ENCODE measurements around the gene ANKMY2. TPM values are rescaled to one million over a fixed set of nuclear protein-coding genes. Genes with fewer than 3 reads are reported as not detected.
"Not testable (repeated sequence)": the region's sequence is repeated elsewhere in the genome, so short reads cannot be mapped to it uniquely, and the experiment has no call there.

ANKMY2 gene
- polyA plus RNA-seq, 12 donors = 20.3 to 33.3 (median 26.2) TPM; not detected in 1

GRCh38 chr7:16630654-16631053 is 14.9 kb downstream of the ANKMY2 start:
- DNase-seq = no peak

- DNase-seq = no peak
Observed at GRCh38 chr7:16627236-16627635, 18.3 kb downstream of the ANKMY2 start.

GRCh38 chr7:16626388-16626787 is 19.2 kb downstream of the ANKMY2 start:
- no peak for DNase-seq

DNA sequence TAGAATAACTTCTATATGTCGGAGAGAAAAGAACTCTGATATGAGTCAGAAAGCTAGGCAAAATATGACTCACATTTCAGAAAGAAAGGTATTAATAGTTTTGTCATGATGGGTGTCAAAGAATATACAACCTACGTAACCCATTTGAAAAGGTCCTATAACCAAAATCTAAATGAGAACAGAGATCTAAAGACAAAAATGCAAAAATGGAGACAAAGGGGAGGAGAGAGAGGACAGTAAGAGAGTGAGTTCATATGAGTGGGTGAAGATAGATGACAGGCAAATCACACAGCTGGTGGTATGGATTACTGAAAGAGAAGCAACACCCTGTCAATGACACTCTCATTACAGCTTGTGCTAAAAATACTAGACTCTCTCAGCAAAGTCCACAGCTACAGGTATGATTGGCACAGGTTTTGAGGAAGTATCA is 25.6 kb downstream of the ANKMY2 start:
- DNase-seq = no peak

GRCh38 chr7:16616542-16616941 is 29.0 kb downstream of the ANKMY2 start:
- DNase-seq = no peak

GRCh38 chr7:16616122-16616521 is 29.4 kb downstream of the ANKMY2 start:
- DNase-seq = no peak

- DNase-seq = no peak
Observed at GRCh38 chr7:16615228-16615627, 30.3 kb downstream of the ANKMY2 start.

DNA sequence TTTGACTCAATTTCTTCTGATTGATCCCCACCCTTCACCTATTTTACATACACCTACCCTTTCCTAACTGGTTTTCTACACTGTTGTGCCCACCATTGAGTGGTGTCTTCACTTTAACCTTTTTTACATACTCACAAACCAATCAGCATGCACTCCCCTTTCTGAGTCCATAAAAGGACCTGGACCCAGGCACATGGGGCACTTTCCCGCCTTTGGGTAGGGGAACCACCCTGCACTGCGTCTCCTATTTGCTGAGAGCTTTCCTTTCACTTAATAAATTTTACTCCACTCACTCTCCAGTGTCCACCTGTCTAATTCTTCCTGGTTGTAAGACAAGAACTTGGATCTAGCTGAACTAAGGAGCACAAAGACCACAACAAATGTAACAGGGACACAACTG is 33.8 kb downstream of the ANKMY2 start:
- no peak for DNase-seq

DNA sequence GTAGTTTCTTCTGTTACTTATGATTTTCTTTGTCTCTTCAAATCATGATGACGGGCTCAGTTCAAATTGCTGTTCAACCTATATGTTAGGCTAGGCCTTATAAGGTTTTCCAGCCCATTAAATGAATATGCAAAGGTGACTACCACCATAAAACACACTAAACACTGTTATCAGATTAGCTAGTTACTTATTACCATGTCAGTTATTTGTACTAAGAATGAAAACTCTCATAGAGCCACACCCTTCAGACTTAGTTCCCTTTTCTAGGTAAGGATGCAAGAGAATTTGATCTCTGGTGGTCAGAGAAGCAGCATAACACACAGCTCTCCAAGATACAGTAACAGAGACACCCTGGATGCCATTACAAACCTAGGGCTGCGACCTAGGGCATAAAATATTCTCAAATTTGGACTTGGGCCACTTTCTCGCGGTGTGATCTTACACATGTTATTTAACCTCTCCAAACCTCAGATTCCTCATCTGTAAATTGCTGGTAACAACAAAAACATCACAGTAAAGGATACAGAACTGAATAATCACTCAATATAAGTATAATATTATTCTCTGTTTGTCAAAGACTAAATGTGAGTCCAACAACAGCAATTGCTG is 35.6 kb downstream of the ANKMY2 start:
- DNase-seq = no peak

- no peak for DNase-seq
Observed at GRCh38 chr7:16606704-16607103, 38.9 kb downstream of the ANKMY2 start.

- no peak for DNase-seq
Observed at GRCh38 chr7:16604054-16604453, 41.5 kb downstream of the ANKMY2 start.

GRCh38 chr7:16603633-16604032 is 41.9 kb downstream of the ANKMY2 start:
- no peak for DNase-seq

- DNase-seq = no peak
Observed at GRCh38 chr7:16599860-16600259, 45.7 kb downstream of the ANKMY2 start.

GRCh38 chr7:16598015-16598414 is 47.5 kb downstream of the ANKMY2 start:
- DNase-seq = no peak

DNA sequence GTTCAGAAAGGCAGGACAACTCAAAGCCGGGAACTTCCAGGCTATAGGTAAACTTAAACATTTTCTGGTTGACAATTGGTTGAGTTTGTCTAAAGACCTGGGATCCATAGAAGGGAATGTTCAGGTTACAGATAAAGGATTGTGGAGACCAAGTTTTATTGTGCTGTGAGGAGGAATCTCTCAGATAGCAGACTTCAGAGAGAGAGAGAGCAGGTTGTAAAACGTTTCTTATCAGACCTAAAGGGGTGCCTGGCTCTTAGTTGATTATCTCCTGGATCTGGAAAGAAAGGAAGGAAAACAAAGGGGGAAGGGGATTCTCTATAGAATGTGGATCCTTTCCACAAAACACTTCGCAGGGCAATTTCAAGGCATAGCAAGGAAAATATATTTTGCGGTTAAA is 50.0 kb downstream of the ANKMY2 start:
- DNase-seq = not testable (repeated sequence)

- no peak for DNase-seq
Observed at GRCh38 chr7:16594676-16595075, 50.9 kb downstream of the ANKMY2 start.

DNA sequence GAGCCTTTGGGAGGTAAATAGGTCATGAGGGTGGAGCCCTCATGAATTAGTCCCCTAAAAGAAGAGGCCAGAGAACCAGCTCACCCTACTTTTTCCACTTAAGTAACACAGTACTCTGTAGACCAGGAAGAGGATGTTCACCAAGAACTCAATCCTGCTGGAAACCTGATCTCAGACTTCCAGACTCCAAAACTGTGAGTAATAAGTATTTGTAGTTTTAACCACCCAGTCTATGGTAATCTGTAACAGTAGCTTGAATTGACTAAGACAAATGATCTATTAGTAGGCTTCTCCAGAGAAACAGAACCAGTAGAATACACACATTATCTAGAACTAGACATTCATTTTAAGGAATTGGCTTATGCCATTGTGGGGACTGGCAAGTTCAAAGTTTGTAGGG is 51.5 kb downstream of the ANKMY2 start:
- no peak for DNase-seq

- no peak for DNase-seq
Observed at GRCh38 chr7:16592395-16592794, 53.2 kb downstream of the ANKMY2 start.

- no peak for DNase-seq
Observed at GRCh38 chr7:16590424-16590823, 55.1 kb downstream of the ANKMY2 start.

DNA sequence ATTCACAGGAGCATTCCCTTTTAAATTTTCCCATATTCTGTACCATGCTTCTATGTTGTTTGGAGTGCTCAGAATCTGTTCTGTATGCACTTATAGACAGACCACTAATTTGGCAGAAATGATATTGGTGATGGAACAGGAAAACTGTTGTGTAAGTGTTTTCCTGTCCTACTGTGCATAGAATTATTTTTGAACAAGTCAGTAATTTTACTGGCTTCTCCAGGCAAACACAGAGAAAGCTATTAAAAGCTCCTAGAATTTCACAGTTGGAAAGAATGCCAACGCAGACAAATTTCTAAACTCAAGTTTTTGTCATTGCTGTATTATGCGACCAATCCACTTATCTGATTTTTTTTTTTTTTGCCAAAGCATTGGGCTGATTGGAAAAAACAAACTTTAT is 55.7 kb downstream of the ANKMY2 start:
- DNase-seq = no peak

DNA sequence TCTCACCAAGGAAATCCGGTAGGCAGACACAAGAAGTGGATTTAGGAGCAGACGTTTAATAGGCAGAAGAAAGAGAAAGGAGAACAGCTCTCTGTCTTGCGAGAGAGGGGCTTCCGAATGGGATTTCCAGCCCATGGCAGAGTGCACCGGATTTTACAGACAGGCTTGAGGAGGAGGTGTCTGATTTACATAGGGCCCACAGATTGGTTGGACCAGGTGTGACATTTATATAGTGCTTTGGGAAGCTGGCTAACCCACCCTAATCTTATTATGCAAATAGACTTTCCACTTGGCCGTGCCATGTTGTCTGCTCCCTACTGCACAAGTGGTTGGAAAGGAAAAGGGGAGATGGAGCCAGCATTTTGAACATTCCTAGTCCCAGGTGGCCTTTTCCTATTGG is 57.8 kb downstream of the ANKMY2 start:
- peak; percentile 36 for DNase-seq

DNA sequence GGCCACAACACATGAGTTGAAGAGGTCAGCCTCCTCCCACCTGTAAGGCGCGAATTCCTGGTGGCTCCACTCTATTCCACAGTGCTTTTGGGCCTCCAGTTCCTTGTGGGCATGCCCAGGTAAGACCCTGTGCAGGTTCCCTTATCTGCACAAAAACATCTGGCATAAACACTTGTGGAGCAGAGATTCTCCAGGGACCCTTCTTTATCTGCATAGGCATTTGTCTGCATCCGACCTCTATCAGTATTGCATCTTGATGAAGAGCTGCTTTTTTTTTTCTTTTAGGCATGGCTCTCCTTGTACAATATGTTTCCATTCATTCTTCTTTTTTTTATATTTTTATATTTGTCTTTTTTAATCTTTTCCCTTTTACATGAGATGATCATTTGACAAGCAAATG is 58.4 kb downstream of the ANKMY2 start:
- DNase-seq = no peak

- DNase-seq = no peak
Observed at GRCh38 chr7:16586081-16586874, 59.3 kb downstream of the ANKMY2 start.

DNA sequence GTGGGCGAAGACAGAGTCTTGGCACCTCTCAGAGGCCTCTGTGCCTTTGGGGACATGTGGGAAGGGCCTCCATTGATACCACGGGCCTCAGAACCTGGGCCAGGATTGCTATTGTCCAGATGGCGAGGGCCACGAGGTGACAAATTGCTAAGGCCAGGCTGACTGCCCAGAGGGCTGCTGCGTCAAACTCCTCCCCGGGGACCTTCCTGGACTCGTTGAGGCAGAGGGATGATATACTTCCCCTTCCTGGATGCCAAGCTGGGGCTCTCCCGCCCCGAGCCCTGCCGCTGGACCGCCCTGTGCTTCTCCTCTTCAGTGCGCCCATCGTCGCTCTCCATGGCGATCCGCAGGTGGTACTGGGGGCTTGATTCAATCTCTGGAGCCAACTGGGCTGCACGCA is 60.0 kb downstream of the ANKMY2 start:
- DNase-seq = no peak
